HepG2 (cell line): ENCODE measurements around the gene STX7. TPM values are rescaled to one million over a fixed set of nuclear protein-coding genes. Genes with fewer than 3 reads are reported as not detected.

Experiments used
- ATF7-NPFF ChIP-seq: sonication (generic); formaldehyde crosslinking; IDR thresholded peaks from 2 replicates; pipeline ENCODE4 v1.8.1; 2023; ENCODE audit warnings: mild to moderate bottlenecking, low read depth, missing genetic modification reagents, moderate library complexity
- BRCA1 ChIP-seq: sonication (generic); formaldehyde crosslinking; IDR thresholded peaks from 2 replicates; pipeline ENCODE4 v1.4.0; 2020; ENCODE audit warnings: missing genetic modification reagents
- CCAR2 ChIP-seq: fragments of 200-400 bp; formaldehyde crosslinking; optimal IDR thresholded peaks from 2 replicates; pipeline ENCODE3; 2018; ENCODE audit warnings: low read depth, mild to moderate bottlenecking, low read length, moderate library complexity
- EEA1 ChIP-seq: sonication (generic); formaldehyde crosslinking; IDR thresholded peaks from 2 replicates; pipeline ENCODE4 v1.5.1; 2020; ENCODE audit warnings: mild to moderate bottlenecking, missing genetic modification reagents, borderline replicate concordance
- EED ChIP-seq: sonication (generic); formaldehyde crosslinking; IDR thresholded peaks from 2 replicates; pipeline ENCODE4 v1.5.0; 2020; ENCODE audit warnings: mild to moderate bottlenecking, missing genetic modification reagents
- FOSL1 ChIP-seq: sonication (generic); formaldehyde crosslinking; IDR thresholded peaks from 2 replicates; pipeline ENCODE4 v1.9.0; 2021; ENCODE audit warnings: missing genetic modification reagents, borderline replicate concordance
- FOXC1 ChIP-seq: sonication (generic); formaldehyde crosslinking; IDR thresholded peaks from 2 replicates; pipeline ENCODE4 v1.8.0; 2022; ENCODE audit warnings: mild to moderate bottlenecking, missing genetic modification reagents, borderline replicate concordance
- GABPB1 ChIP-seq: IDR thresholded peaks from 2 replicates; pipeline ENCODE4 v1.6.1; 2016; ENCODE audit warnings: mild to moderate bottlenecking, missing genetic modification reagents, moderate library complexity, missing compliant biosample characterization
- GATAD2A ChIP-seq: IDR thresholded peaks from 2 replicates; pipeline ENCODE4 v1.6.1; 2016
- HMGA1 ChIP-seq: sonication (generic); formaldehyde crosslinking; conservative IDR thresholded peaks from 2 replicates; pipeline ENCODE4 v1.4.0; 2020; ENCODE audit warnings: missing genetic modification reagents
- JARID2 ChIP-seq: sonication (generic); formaldehyde crosslinking; IDR thresholded peaks from 2 replicates; pipeline ENCODE4 v1.8.1; 2023; ENCODE audit warnings: missing genetic modification reagents, inconsistent platforms; ENCODE audit not compliant: insufficient replicate concordance
- KDM2A ChIP-seq: sonication (generic); formaldehyde crosslinking; IDR thresholded peaks from 2 replicates; pipeline ENCODE4 v1.4.0; 2020; ENCODE audit warnings: low read depth, missing genetic modification reagents, borderline replicate concordance
- KLF15 ChIP-seq: sonication (generic); formaldehyde crosslinking; IDR thresholded peaks from 2 replicates; pipeline ENCODE4 v1.8.1; 2023; ENCODE audit warnings: borderline replicate concordance, mild to moderate bottlenecking, inconsistent platforms, missing genetic modification reagents, mixed read lengths
- KLF16 ChIP-seq, 2 experiments: sonication (generic) in 1 of 2; formaldehyde crosslinking in 1 of 2; IDR thresholded peaks; 2 replicates each; pipeline versions ENCODE4 v1.6.1 to v1.8.0; 2016 to 2023; ENCODE audit warnings: missing genetic modification reagents in 2 of 2, missing compliant biosample characterization in 1 of 2
- KMT2A ChIP-seq: sonication (generic); formaldehyde crosslinking; IDR thresholded peaks from 2 replicates; pipeline ENCODE4 v1.4.0; 2020; ENCODE audit warnings: missing genetic modification reagents
- MTERF4 ChIP-seq: sonication (generic); formaldehyde crosslinking; IDR thresholded peaks from 2 replicates; pipeline ENCODE4 v1.8.0; 2023; ENCODE audit warnings: mild to moderate bottlenecking, missing genetic modification reagents
- MYC ChIP-seq: sonication (generic); formaldehyde crosslinking; IDR thresholded peaks from 2 replicates; pipeline ENCODE4 v1.9.0; 2021; ENCODE audit warnings: missing genetic modification reagents, borderline replicate concordance
- NR2F2 ChIP-seq: IDR thresholded peaks from 2 replicates; pipeline ENCODE4 v1.6.1; 2012; ENCODE audit warnings: low read depth, inconsistent platforms, borderline replicate concordance
- YEATS4 ChIP-seq: sonication (generic); formaldehyde crosslinking; IDR thresholded peaks from 2 replicates; pipeline ENCODE4 v1.4.0; 2020; ENCODE audit warnings: missing genetic modification reagents, borderline replicate concordance
- ZFYVE20 ChIP-seq: sonication (generic); formaldehyde crosslinking; IDR thresholded peaks from 2 replicates; pipeline ENCODE4 v1.8.0; 2023; ENCODE audit warnings: low read depth, mild to moderate bottlenecking, moderate library complexity, missing genetic modification reagents, borderline replicate concordance
- ZNF333 ChIP-seq: sonication (generic); formaldehyde crosslinking; IDR thresholded peaks from 2 replicates; pipeline ENCODE4 v1.4.0; 2020; ENCODE audit warnings: mild to moderate bottlenecking, missing genetic modification reagents, borderline replicate concordance
- ZNF724P ChIP-seq: sonication (generic); formaldehyde crosslinking; IDR thresholded peaks from 2 replicates; pipeline ENCODE4 v1.8.0; 2022; ENCODE audit warnings: missing genetic modification reagents, borderline replicate concordance
- ZNF800 ChIP-seq: sonication (generic); formaldehyde crosslinking; IDR thresholded peaks from 2 replicates; pipeline ENCODE4 v1.4.0; 2020; ENCODE audit warnings: missing genetic modification reagents
- polyA plus RNA-seq, 8 experiments: library from polyadenylated mRNA; depleted of rRNA in 3 of 8; stranded (reverse) in 7 of 8; unstranded in 1 of 8; fragments of >200 nt; fragmentation: Illumina TruSeq in 4 of 8; extraction: Trizol in 4 of 8; gene quantifications; 2 replicates each; pipeline versions ENCODE4 v1.2.1 to v1.2.3, GENCODE V29; 2011 to 2016; ENCODE audit warnings: low read depth in 4 of 8, missing spikeins in 1 of 8, mixed read lengths in 1 of 8; ENCODE audit not compliant: insufficient read depth in 1 of 8
- total RNA-seq, 5 experiments: library from RNA; depleted of rRNA; stranded (reverse); fragments of >200 nt; fragmentation: Illumina TruSeq; extraction: Trizol; gene quantifications; 2 replicates each; pipeline ENCODE4 v1.2.3, GENCODE V29; 2016; ENCODE audit warnings: low read depth in 1 of 5
- TF ChIP-seq, protein P1 (sequence below): sonication (generic); formaldehyde crosslinking; IDR thresholded peaks from 2 replicates; pipeline ENCODE4 v1.5.0; 2020; ENCODE audit warnings: mild to moderate bottlenecking, missing genetic modification reagents

Gene STX7
- total and polyA plus RNA-seq, 2 of the 13 experiments (the other 11 are each of a cell fraction or from before 2014, with no cell fraction given) = 28.0 to 34.7 TPM

DNA sequence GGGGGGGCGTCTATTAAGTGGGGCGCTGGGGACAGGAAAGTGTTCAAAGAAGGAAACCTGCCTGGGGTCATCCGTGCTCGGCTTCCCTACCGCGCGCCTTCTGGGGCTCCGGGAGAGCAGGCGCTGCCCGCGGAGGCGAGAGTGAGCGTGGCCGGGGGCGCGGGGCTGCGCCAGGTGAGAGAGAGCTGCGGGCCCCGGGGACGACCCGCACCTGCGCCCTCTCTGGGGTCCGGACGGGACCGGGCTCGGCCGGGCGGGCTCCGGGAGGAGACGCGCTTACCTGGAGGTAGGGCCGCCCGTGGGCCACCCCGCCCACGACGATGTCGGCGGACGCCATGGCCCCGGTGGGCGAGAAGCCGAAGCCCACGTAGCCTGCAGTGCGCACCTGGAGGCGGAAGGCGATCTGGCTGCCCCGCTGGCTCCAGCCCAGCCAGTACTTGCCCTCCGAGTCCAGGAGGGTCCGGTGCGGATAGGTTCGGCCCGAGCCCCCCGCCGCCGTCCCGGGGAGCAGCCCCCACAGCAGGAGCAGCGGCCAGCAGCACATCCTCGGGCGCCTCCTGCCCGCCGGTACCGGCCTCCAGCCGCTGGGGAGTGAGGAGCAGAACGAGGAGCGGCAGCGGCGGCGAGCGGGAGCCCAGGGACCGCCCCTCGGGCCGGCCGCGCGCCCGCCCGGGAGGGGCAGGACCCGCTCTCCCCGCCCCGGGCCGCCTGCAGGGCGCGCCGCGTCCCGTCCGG lies 111.9 kb downstream of the STX7 start, which contains the start of gene MOXD1 (continued):
- TF ChIP-seq ATF7-NPFF (0 out of 2 replicates have a peak, but pooled peaks have one; percentile 58), BRCA1 (CRISPR knock-in tag) (no peak), JARID2 (CRISPR knock-in tag) (no peak), GATAD2A (CRISPR knock-in tag) (no peak), ZFYVE20 (CRISPR knock-in tag) (0 out of 2 replicates have a peak, but pooled peaks have one; percentile 61), KLF15 (CRISPR knock-in tag) (no peak), ZNF800 (CRISPR knock-in tag) (0 out of 2 replicates have a peak, but pooled peaks have one; percentile 36), YEATS4 (CRISPR knock-in tag) (peak; percentile 31; the same call in 1 of the 2 replicates), GABPB1 (CRISPR knock-in tag) (peak; percentile 37; the same call in 1 of the 2 replicates), KLF16 (CRISPR knock-in tag; IDR thresholded peaks at IDR 0.05) (no peak), KDM2A (CRISPR knock-in tag) (0 out of 2 replicates have a peak, but pooled peaks have one; percentile 24), EED (CRISPR knock-in tag) (peak; percentile 41), EEA1 (0 out of 2 replicates have a peak, but pooled peaks have one; percentile 49), FOSL1 (no peak), KMT2A (CRISPR knock-in tag) (0 out of 2 replicates have a peak, but pooled peaks have one; percentile 36), ZNF333 (CRISPR knock-in tag) (no peak), CCAR2 (no peak), HMGA1 (CRISPR knock-in tag) (no peak), FOXC1 (no peak), NR2F2 (no peak), MYC (CRISPR knock-in tag) (no peak), ZNF724P (CRISPR knock-in tag) (no peak), MTERF4 (CRISPR knock-in tag) (0 out of 2 replicates have a peak, but pooled peaks have one; percentile 19)
- TF ChIP-seq, protein P1, sequence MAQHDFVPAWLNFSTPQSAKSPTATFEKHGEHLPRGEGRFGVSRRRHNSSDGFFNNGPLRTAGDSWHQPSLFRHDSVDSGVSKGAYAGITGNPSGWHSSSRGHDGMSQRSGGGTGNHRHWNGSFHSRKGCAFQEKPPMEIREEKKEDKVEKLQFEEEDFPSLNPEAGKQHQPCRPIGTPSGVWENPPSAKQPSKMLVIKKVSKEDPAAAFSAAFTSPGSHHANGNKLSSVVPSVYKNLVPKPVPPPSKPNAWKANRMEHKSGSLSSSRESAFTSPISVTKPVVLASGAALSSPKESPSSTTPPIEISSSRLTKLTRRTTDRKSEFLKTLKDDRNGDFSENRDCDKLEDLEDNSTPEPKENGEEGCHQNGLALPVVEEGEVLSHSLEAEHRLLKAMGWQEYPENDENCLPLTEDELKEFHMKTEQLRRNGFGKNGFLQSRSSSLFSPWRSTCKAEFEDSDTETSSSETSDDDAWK (CRISPR knock-in tag) = no peak
